NCI-H2196 treated with DMSO at 0.1 percent for 48 hours (cell line): Measurements from ENCODE around the gene ZNF684.
"Not testable (repeated sequence)": the region's sequence is repeated elsewhere in the genome, so short reads cannot be mapped to it uniquely, and the experiment has no call there.

ENCODE experiments used
- DNase-seq: peaks from one replicate; lab custom pipeline; 2025; ENCODE audit not compliant: unreplicated experiment; lab: John Stamatoyannopoulos, UW

The ZNF684 gene

GRCh38 chr1:40531381-40532061, at the start of gene ZNF684:
TSS of gene ZNF684 (plus strand) at chr1:40531637. CDS start at chr1:40533167, 1,530 bp downstream.
- DNase-seq, result peak; percentile 91

- no peak for DNase-seq
These were observed 36.0 kb upstream of the ZNF684 start for GRCh38 chr1:40495315-40495903.

GRCh38 chr1:40502651-40503050, 28.8 kb upstream of the ZNF684 start:
- DNase-seq, result not testable (repeated sequence)

GRCh38 chr1:40507973-40508372, 23.5 kb upstream of the ZNF684 start:
- no peak for DNase-seq

GRCh38 chr1:40508375-40509341, 22.8 kb upstream of the ZNF684 start, which contains the start of gene EXO5:
TSS of gene EXO5 (plus strand) at chr1:40508767. CDS start at chr1:40514545, 5,778 bp downstream.
- peak; percentile 48 for DNase-seq

- no peak for DNase-seq
These were observed 11.9 kb upstream of the ZNF684 start for GRCh38 chr1:40519517-40519916.

GRCh38 chr1:40530735-40531380, 579 bp upstream of the ZNF684 start:
- no peak for DNase-seq

- no peak for DNase-seq
These were observed 589 bp downstream of the ZNF684 start for GRCh38 chr1:40532062-40532389.

GRCh38 chr1:40532844-40533424, 1.5 kb downstream of the ZNF684 start:
- peak; percentile 31 for DNase-seq

- DNase-seq, result no peak
These were observed 3.2 kb downstream of the ZNF684 start for GRCh38 chr1:40534589-40534988.

GRCh38 chr1:40535732-40536131, 4.3 kb downstream of the ZNF684 start:
- no peak for DNase-seq

GRCh38 chr1:40539338-40539737, 7.9 kb downstream of the ZNF684 start:
- DNase-seq, result no peak

- DNase-seq, result no peak
These were observed 15.5 kb downstream of the ZNF684 start for GRCh38 chr1:40546957-40547356.

- no peak for DNase-seq
These were observed 21.6 kb downstream of the ZNF684 start for GRCh38 chr1:40553017-40553416.

GRCh38 chr1:40554807-40555206, 23.4 kb downstream of the ZNF684 start:
- not testable (repeated sequence) for DNase-seq

GRCh38 chr1:40556121-40556520, 24.7 kb downstream of the ZNF684 start:
- no peak for DNase-seq

GRCh38 chr1:40558241-40558640, 26.8 kb downstream of the ZNF684 start:
- not testable (repeated sequence) for DNase-seq

GRCh38 chr1:40562185-40562584, 30.7 kb downstream of the ZNF684 start:
- DNase-seq, result no peak

- no peak for DNase-seq
These were observed 31.8 kb downstream of the ZNF684 start for GRCh38 chr1:40563266-40563665.

- no peak for DNase-seq
These were observed 33.1 kb downstream of the ZNF684 start for GRCh38 chr1:40564506-40564905.

GRCh38 chr1:40564913-40565312, 33.5 kb downstream of the ZNF684 start:
- DNase-seq, result no peak
